C1 segment of cervical spinal cord (tissue), 14 donors: ENCODE results near the gene NCKAP5.
A peak's percentile ranks its signal among the peaks of the same experiment; 100 is the strongest.

ENCODE experiments used
- DNase-seq, 14 donors: peaks; one replicate each; lab custom pipeline; 2025; lab: John Stamatoyannopoulos, UW

NCKAP5 gene

GRCh38 chr2:132757676-132758075 lies 810.6 kb downstream of the NCKAP5 start:
- DNase-seq = no peak

- no peak for DNase-seq
Measured at GRCh38 chr2:132757002-132757589, 811.2 kb downstream of the NCKAP5 start.

- DNase-seq = no peak
Measured at GRCh38 chr2:132754867-132755472, 813.3 kb downstream of the NCKAP5 start.

- no peak for DNase-seq
Measured at GRCh38 chr2:132754392-132754791, 813.9 kb downstream of the NCKAP5 start.

GRCh38 chr2:132752421-132753206 lies 815.6 kb downstream of the NCKAP5 start:
- DNase-seq = peak in 1 of 14 donors; percentile 12

- no peak for DNase-seq
Measured at GRCh38 chr2:132751836-132752235, 816.4 kb downstream of the NCKAP5 start.

- no peak for DNase-seq
Measured at GRCh38 chr2:132750606-132751005, 817.7 kb downstream of the NCKAP5 start.

- DNase-seq = no peak
Measured at GRCh38 chr2:132747046-132747445, 821.2 kb downstream of the NCKAP5 start.

GRCh38 chr2:132741754-132742153 lies 826.5 kb downstream of the NCKAP5 start:
- no peak for DNase-seq

GRCh38 chr2:132740081-132740720 lies 828.1 kb downstream of the NCKAP5 start:
- DNase-seq = no peak

- DNase-seq = no peak
Measured at GRCh38 chr2:132738223-132738622, 830.0 kb downstream of the NCKAP5 start.

GRCh38 chr2:132736059-132736458 lies 832.2 kb downstream of the NCKAP5 start:
- no peak for DNase-seq

- DNase-seq = no peak
Measured at GRCh38 chr2:132734961-132735360, 833.3 kb downstream of the NCKAP5 start.

- no peak for DNase-seq
Measured at GRCh38 chr2:132733094-132733493, 835.2 kb downstream of the NCKAP5 start.

GRCh38 chr2:132732694-132733093 lies 835.6 kb downstream of the NCKAP5 start:
- DNase-seq = no peak

- no peak for DNase-seq
Measured at GRCh38 chr2:132731441-132731840, 836.8 kb downstream of the NCKAP5 start.

- DNase-seq = no peak
Measured at GRCh38 chr2:132730611-132731010, 837.7 kb downstream of the NCKAP5 start.

- no peak for DNase-seq
Measured at GRCh38 chr2:132729522-132729921, 838.7 kb downstream of the NCKAP5 start.

- no peak for DNase-seq
Measured at GRCh38 chr2:132726155-132726554, 842.1 kb downstream of the NCKAP5 start.

- DNase-seq = no peak
Measured at GRCh38 chr2:132725748-132726147, 842.5 kb downstream of the NCKAP5 start.

- no peak for DNase-seq
Measured at GRCh38 chr2:132725148-132725547, 843.1 kb downstream of the NCKAP5 start.

- no peak for DNase-seq
Measured at GRCh38 chr2:132721938-132722337, 846.3 kb downstream of the NCKAP5 start.
